Mucosa of gallbladder (tissue), 1 donor: ENCODE results near the gene ZCCHC7. TPM values are rescaled to one million over a fixed set of nuclear protein-coding genes. Genes with fewer than 3 reads are reported as not detected.
"Not testable (repeated sequence)": the region's sequence is repeated elsewhere in the genome, so short reads cannot be mapped to it uniquely, and the experiment has no call there.

ENCODE experiments used
- DNase-seq: peaks from one replicate; pipeline ENCODE4 v3.0.0-alpha.2; 2020; ENCODE audit warnings: low spot score
- total RNA-seq: library from RNA; stranded (reverse); gene quantifications from one replicate; pipeline ENCODE4 v1.2.1, GENCODE V29; 2021
- donor health status: DM: no; HTN: no; CAD: no.

Gene ZCCHC7
- total RNA-seq, 1 donor from 2014 or later, result 16.5 TPM

DNA sequence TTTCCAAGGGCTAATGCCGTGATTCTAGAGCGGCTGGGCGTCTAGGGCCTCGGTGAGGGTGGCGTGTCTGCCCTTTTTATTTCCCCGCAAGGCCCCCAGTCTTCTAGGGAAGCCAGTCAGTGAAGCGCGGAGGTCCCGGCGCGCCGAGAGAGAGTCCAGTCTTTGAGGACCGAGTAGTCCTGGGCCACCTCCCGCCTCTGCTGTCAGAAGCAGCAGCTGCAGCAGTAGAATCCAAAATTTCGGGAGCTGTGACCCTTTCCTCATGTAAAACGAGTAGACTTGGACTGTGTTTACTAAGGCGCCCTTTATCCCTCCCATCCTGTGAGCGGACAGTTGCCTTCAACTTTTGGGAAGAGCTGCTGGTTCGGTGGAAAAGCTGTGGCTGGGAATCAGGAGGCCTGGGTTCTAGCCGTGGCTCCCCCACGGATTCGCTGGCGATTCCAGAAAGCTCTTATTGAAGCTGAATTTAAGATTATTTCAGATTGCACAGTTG is 515 bp downstream of the ZCCHC7 start:
- not testable (repeated sequence) for DNase-seq

- no peak for DNase-seq
Observed at GRCh38 chr9:37121881-37122280, 1.5 kb downstream of the ZCCHC7 start.

DNA sequence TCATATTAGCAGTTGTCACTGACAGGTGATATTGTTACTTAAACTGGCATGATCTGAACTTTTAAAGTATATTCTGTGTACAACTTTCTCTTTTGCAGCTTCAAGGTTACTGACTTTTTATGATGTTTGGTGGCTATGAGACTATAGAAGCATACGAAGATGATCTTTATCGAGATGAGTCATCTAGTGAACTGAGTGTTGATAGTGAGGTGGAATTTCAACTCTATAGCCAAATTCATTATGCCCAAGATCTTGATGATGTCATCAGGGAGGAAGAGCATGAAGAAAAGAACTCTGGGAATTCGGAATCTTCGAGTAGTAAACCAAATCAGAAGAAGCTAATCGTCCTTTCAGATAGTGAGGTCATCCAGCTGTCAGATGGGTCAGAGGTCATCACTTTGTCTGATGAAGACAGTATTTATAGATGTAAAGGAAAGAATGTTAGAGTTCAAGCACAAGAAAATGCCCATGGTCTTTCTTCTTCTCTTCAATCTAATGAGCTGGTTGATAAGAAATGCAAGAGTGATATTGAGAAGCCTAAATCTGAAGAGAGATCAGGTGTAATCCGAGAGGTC is 5.9 kb downstream of the ZCCHC7 start:
- no peak for DNase-seq

- DNase-seq, result no peak
Observed at GRCh38 chr9:37127018-37127417, 6.6 kb downstream of the ZCCHC7 start.

DNA sequence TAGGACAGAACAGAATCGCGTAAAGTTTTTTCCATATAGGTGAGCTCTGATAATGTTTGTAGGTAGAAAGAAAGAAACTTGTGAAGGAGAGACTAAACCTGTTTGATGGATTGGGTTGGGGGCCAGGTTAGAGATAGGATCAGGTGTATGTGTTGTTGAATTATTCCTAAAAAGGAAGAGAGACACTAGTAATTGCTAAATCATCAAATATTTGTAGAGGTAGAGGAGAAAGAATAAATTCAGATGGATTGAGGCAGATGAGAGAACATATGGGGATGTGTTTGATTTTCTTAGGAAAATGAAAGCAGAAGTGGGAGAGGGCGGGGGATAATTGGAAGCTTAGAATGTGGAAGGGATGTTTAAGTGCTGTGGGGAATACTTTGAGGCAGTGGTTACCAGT is 7.7 kb downstream of the ZCCHC7 start:
- no peak for DNase-seq

DNA sequence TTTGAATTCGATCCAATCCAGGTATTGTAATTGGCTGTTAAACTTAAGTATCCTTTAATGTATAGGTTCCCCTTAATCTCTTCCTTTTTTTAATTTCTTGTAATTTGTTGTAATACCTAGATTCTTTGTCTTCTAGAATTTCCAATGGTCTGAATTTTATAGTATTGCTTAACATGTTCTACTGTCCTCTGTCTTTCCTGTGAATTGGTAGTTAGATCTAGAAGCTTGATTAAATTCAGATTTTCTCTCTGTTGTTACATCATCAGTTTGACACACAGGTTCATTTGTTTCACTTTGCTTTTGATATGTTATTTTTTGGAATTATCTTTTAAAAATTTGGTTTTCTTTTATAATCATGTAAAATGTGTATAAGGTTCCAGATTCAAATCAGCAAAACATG is 13.8 kb downstream of the ZCCHC7 start:
- no peak for DNase-seq

DNA sequence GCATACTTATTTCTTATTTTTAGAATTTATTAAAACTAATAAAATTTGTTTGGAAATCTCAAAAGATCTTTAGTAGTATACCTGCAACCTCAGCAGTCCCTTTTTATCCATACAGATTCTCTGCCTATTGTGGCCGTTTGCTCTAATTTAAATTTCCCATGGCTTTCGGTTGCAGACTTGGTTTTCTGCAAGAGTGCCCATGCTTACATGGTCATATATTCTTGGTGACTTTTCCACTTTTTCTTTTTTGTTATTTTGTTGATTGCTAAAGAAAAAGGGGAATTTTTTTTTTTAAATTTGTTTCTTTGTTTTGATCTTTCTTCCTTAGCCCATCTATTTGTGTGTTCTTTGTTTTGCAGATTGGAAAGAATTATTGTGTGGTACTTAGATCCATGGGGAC is 20.6 kb downstream of the ZCCHC7 start:
- no peak for DNase-seq

GRCh38 chr9:37144762-37145161 is 24.4 kb downstream of the ZCCHC7 start:
- DNase-seq, result no peak

DNA sequence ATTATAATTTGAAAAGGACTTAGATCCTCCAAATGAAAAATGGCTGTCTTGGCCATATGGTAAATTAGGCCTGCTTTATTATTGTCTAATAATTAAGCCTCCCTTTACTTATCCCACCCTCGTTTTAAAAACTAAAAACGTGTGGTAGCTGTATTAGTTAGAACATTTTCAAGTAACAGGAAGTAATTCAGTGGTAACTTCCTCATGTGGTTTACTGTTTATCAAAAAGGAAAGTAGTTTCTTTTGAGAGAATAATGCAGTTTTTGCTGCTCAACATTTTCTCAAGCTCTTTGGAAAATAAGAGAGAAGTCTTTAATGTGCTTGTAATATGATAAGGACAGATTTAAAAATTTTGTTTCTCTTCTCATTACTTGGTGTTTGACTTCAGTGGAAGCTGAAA is 26.0 kb downstream of the ZCCHC7 start:
- DNase-seq, result no peak

DNA sequence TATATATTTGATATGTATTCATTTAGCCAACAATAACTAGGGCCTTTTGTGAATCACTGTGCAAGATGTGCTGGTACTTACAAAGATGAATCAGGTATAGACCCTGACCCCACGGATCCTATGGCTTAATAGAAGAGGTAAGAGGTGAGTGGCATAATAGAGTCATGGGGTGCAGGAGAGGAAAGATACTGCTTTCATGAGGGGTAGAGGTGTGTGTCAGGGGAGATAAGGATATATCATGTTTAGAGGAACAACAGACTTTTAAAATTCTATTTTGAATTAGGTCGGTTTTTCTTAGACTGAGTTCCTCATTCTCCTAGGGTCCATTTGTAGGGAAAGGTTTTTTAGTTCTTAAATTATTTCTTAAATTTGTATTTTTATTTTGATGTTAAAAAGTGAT is 27.8 kb downstream of the ZCCHC7 start:
- no peak for DNase-seq

GRCh38 chr9:37149666-37150308 is 29.4 kb downstream of the ZCCHC7 start:
- no peak for DNase-seq

GRCh38 chr9:37150415-37150814 is 30.0 kb downstream of the ZCCHC7 start:
- no peak for DNase-seq

DNA sequence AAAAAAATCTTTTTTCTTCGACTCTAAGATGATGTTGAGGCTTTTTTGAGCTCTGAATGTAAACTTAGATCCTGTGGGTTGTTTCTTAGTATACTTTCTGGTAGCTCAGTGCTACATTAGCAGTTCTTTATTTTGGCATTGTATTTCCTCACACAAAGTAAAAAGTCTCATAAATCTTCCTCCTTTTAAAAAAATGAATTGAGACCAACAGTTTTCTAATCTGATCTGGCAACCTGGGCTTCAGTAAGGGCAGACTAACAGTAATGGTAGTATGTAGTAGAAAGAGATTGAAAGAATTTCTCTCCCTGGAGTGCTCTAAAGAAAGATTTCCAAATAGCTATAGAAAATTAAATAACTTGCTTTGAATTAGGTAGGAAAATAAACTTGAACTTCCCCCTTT is 31.4 kb downstream of the ZCCHC7 start:
- DNase-seq, result no peak

GRCh38 chr9:37152365-37152764 is 32.0 kb downstream of the ZCCHC7 start:
- no peak for DNase-seq

DNA sequence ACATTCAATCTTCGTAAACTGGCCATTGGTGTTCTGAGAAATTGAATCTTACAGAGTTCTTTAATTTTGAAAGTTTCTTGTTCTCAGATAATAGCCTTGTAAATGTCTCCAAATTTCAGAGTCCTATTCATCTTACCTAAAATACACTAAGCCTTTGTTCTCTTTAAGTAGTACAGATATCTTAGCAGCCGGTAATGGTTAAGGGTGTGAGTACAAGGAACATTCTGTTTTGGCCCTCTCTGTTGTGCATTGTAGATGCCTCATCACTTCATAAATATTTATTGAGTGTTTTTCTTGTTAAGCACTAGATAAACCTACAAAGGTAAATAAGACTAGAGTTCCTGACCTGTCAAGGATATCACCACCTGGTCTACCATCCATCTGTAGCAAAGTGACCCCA is 35.2 kb downstream of the ZCCHC7 start:
- DNase-seq, result no peak

- no peak for DNase-seq
Observed at GRCh38 chr9:37156205-37156604, 35.8 kb downstream of the ZCCHC7 start.

DNA sequence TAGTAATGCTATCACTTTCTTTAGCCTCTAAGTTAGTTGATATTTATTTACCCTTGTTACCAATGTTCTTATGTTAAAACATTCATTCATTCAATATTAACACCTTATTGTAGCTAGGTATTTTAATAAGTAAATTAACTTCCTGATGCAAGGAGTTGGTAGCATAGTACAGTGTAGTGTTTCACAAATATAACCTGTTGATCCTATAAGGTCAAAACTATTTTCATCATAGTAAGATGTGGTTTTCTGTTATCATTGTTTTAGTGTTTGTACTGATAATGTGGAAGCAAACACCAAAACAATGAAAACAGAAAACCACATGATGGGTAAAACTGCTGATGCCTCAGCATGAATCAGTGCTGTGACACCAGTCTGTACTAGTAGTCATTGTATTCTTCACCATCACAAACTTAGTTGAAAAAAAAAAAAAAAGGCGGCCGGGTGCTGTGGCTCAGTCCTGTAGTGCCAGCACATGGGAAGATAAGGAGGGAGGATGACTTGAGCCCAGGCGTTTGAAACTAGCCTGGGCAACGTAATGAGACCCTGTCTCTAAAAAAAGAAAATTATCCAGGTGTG is 36.5 kb downstream of the ZCCHC7 start:
- no peak for DNase-seq

DNA sequence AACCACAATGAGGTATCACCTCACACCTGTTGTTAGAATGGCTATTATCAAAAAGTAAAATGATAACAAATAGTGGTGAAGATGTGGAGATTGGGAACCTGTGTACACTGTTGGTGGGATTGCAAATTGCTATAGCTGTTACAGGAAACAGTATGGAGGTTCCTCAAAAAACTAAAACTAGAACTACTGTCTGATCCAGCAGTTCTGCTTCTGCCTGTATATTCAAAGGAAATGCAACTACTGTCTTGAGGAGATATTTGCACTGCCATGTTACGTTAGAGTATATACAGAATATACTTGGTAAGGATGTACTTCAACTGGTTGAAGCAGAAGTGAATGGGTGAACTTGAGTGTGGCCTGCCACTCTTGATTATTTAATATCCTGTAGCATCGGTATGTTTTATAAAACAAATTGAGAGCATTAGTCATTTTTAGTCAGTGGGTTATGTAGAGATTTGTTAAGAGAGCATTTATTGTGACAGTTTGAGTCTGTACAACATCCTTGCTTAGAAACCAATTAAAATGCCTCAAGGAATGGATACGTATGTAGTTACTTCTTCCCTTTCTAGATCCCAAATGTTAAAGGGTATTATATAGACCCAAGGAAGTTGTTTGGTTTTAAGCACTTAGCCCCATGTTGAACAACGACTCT is 37.5 kb downstream of the ZCCHC7 start:
- no peak for DNase-seq

- DNase-seq, result no peak
Observed at GRCh38 chr9:37163299-37163698, 42.9 kb downstream of the ZCCHC7 start.

DNA sequence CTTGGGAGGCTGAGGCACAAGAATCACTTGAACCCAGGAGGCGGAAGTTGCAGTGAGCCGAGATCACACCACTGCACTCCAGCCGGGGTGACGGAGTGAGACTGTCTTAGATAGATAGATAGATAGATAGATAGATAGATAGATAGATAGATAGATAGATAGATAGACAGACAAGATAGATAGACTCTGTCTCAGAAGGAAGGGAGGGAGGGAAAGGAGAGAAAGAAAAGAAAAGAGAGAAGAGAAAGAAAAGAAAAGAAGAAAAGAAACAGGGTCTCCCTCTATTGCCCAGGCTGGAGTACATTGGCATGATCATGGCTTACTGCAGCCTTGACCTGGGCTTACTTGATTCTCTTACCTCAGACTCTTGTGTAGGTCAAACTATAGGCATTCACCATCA is 44.0 kb downstream of the ZCCHC7 start:
- DNase-seq, result not testable (repeated sequence)

DNA sequence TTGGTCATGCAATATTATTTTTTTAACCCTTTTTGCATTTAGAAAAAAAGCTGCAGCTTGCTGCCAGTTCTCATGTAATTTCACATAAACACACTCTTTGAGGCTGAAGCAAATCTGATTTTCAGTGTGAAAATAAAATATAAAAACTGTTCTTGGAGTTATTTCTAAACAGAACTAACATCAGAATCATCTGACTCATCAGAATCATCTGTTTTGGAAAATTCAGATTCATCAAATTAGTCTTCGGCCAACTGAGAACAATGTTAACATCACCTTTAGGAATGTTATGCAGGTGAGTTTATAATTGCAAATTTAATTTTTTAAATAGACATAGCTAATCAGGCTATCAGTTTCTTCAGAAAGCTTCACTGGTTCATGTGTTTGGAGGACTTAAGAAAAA is 45.3 kb downstream of the ZCCHC7 start:
- DNase-seq, result no peak

GRCh38 chr9:37167456-37168047 is 47.2 kb downstream of the ZCCHC7 start:
- no peak for DNase-seq

- no peak for DNase-seq
Observed at GRCh38 chr9:37172557-37172956, 52.2 kb downstream of the ZCCHC7 start.
